NCI-H526 treated with DMSO at 0.1 percent for 48 hours (cell line): ENCODE data around the gene PPIP5K2.
"Not testable (repeated sequence)": the region's sequence is repeated elsewhere in the genome, so short reads cannot be mapped to it uniquely, and the experiment has no call there.

Experiments used
- DNase-seq: peaks from one replicate; lab custom pipeline; 2025; lab: John Stamatoyannopoulos, UW

The PPIP5K2 gene

GRCh38 chr5:103122242-103122641, 2.1 kb downstream of the PPIP5K2 start:
- DNase-seq = no peak

GRCh38 chr5:103126557-103126956, 6.5 kb downstream of the PPIP5K2 start:
- no peak for DNase-seq

GRCh38 chr5:103127292-103127817, 7.3 kb downstream of the PPIP5K2 start:
- DNase-seq = no peak

- DNase-seq = no peak
These were observed 8.1 kb downstream of the PPIP5K2 start for GRCh38 chr5:103128202-103128601.

GRCh38 chr5:103132684-103133083, 12.6 kb downstream of the PPIP5K2 start:
- DNase-seq = no peak

GRCh38 chr5:103133231-103133630, 13.1 kb downstream of the PPIP5K2 start:
- DNase-seq = no peak

- no peak for DNase-seq
These were observed 15.4 kb downstream of the PPIP5K2 start for GRCh38 chr5:103135461-103135860.

GRCh38 chr5:103138202-103138690, 18.1 kb downstream of the PPIP5K2 start:
- DNase-seq = no peak

GRCh38 chr5:103139264-103139865, 19.3 kb downstream of the PPIP5K2 start:
- DNase-seq = peak; percentile 47

- DNase-seq = not testable (repeated sequence)
These were observed 22.0 kb downstream of the PPIP5K2 start for GRCh38 chr5:103142132-103142531.

- DNase-seq = no peak
These were observed 25.1 kb downstream of the PPIP5K2 start for GRCh38 chr5:103145196-103145595.

GRCh38 chr5:103148213-103148612, 28.1 kb downstream of the PPIP5K2 start:
- DNase-seq = no peak

- DNase-seq = no peak
These were observed 31.1 kb downstream of the PPIP5K2 start for GRCh38 chr5:103151156-103151555.

- no peak for DNase-seq
These were observed 46.6 kb downstream of the PPIP5K2 start for GRCh38 chr5:103166706-103167105.

GRCh38 chr5:103174147-103174546, 54.0 kb downstream of the PPIP5K2 start:
- DNase-seq = no peak

- no peak for DNase-seq
These were observed 57.4 kb downstream of the PPIP5K2 start for GRCh38 chr5:103177543-103177942.

- no peak for DNase-seq
These were observed 58.1 kb downstream of the PPIP5K2 start for GRCh38 chr5:103178167-103178566.

- DNase-seq = no peak
These were observed 66.1 kb downstream of the PPIP5K2 start for GRCh38 chr5:103186152-103186551.

- no peak for DNase-seq
These were observed 68.3 kb downstream of the PPIP5K2 start for GRCh38 chr5:103188436-103188835.

GRCh38 chr5:103203226-103203625, 83.1 kb downstream of the PPIP5K2 start:
- no peak for DNase-seq

GRCh38 chr5:103204990-103205389, 84.9 kb downstream of the PPIP5K2 start:
- not testable (repeated sequence) for DNase-seq

GRCh38 chr5:103205991-103206700, 86.0 kb downstream of the PPIP5K2 start:
- DNase-seq = no peak

- no peak for DNase-seq
These were observed 86.9 kb downstream of the PPIP5K2 start for GRCh38 chr5:103207011-103207410.
